HG03354 (cell line): ENCODE data around the gene CD209.
"Not testable (repeated sequence)": the region's sequence is repeated elsewhere in the genome, so short reads cannot be mapped to it uniquely, and the experiment has no call there.

ENCODE experiments used
- ATAC-seq: cut with Tn5 transposase; IDR thresholded peaks from one replicate; pipeline ENCODE4 v1.9.1; 2021; ENCODE audit warnings: mild to moderate bottlenecking; ENCODE audit not compliant: unreplicated experiment, poor library complexity, severe bottlenecking

Gene CD209

DNA sequence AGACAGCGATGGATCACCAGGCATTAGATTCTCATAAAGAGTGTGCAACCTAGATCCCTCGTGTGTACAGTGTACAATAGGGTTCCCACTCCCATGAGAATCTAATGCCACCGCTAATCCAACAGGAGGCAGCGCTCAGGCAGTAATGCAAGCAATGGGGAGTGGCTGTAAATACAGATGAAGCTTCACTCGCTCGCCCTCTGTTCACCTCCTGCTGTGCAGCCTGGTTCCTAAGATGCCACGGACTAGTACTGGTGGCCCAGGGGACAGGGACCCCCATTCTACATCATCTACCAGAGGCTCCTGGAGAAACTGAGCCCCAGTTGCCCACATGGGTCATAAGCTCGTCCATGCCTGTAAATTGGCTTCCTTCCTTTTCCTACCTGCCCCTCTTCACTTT lies 23.7 kb upstream of the CD209 start:
- ATAC-seq = no peak

DNA sequence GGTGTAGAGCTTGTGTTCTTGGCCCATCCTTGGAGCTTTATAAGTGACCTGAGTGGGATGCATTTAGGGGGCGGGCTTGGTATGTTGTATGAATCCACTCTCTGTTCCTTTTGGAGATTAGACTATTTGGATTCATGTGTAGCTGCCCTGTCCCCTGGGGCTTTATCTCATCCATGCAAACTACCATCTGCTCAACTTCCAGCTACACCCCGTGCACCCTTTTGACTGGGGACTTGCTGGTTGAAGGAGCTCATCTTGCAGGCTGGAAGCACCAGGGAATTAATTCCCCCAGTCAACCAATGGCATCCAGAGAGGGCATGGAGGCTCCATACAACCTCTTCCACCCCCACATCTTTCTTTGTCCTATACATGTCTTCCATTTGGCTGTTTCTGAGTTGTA lies 21.8 kb upstream of the CD209 start:
- ATAC-seq = no peak

DNA sequence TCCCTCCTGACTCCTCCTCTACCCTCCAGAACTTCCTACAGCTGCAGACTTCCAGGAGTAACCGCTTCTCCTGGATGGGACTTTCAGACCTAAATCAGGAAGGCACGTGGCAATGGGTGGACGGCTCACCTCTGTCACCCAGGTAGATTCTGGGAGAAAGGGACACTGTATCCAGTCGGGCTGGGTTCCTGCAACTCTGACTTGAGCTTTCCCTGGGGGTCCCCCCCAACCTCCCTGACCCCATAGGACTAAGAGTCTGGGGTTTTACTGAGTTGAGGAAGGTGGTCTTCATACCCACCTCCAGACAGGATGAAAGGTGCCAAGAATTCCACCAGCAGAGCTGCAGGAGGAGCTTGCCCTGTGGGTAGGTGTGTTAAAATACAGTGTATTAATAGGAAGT lies 20.2 kb upstream of the CD209 start:
- no peak for ATAC-seq

DNA sequence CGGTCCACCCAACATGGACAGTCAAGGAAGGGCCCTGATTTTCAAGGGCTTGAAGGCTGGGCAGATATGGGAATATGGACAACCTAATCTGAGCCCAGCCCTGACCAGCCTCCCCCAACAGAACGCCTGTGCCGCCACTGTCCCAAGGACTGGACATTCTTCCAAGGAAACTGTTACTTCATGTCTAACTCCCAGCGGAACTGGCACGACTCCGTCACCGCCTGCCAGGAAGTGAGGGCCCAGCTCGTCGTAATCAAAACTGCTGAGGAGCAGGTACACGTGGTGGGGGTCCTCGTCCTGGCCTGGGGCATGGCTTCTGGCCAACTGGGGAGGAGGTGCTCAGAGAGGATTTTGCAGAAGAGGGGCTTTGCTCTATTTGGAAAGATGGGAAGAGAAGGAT lies 19.2 kb upstream of the CD209 start:
- ATAC-seq = no peak

DNA sequence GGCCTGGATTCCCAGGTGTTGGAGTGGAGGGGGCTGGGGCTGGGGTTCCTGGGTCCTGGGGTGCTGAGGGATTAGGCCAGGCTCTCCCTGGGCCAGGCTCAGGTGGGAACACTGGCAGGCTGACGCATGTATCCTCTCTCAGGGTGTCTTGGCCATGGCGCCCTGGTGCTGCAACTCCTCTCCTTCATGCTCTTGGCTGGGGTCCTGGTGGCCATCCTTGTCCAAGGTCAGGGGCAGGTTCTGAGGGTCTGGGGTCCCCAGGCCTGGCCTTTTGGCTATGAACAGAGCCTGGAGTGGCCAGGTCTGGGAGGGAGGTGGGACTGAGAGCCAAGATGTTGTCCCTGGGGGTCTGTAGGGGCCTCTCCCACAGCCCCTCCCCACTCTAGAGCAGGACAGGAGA lies 17.7 kb upstream of the CD209 start:
- ATAC-seq = not testable (repeated sequence)

DNA sequence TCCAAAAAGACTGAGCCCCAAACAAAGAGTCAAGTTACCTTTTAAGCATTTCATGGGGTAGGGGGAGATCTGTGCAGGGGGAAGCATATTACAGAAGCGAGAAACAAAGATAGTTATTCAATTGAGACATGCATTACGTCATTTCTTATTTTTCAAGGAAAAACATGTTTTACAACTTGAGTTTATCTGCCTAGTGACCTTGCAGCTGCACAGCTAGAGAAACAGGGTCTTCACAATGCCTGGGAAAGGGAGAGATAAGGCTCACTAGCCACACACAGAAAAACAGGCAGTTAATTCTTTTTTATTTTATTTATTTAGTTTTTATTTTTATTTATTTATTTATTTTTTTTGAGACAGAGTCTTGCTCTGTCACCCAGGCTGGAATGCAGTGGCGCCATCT lies 16.8 kb upstream of the CD209 start:
- ATAC-seq = not testable (repeated sequence)

DNA sequence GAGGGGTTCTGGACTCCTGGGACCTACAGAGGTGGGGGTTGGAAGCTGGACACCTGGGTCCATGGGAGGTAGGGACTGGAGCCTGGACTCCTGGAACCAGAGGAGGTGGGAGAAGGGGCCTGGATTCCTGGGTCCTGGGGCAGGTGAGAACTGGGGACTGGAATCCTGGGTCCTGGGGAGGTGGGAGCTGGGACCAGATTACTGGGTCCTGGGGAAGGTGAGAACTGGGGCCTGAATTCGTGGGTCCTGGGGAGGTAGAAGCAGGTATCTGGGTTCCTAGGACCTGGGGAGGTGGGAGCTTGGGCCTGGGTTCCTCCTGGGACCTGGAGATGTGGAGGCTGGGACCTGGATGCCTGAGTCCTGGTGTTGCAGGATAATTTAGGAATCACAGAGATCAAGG lies 16.4 kb upstream of the CD209 start:
- no peak for ATAC-seq

DNA sequence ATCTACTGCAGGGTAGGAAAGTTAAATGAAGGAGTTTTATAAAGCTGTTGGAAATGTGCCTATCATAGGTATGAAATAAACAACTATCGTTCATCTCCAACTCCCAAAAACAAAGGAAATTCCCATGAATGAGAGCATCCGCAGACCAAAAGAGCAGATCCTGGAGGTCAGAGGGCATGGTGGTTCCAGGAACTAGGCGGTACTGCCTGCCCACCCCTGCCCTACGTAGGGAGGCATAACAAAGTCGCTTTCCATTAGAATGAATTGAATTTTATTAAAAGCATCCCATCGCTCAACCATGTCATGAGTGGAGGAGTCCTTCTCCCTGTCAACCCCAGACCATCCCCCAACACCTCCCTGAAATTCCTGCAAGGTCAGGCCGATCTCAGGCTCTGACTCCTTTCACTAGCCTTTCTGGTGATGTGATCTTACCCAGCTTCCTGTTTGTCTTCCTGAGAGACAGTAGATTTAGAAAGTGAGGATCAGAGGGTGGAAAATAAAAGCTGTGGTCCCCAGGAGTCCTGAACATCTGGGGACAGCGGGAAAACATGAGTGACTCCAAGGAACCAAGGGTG lies 15.5 kb upstream of the CD209 start, which contains the start of gene CLEC4M:
CLEC4M (plus strand) TSS at position 525 of the 575 bp plus-strand sequence; CDS start at position 549, 24 bp downstream.
- no peak for ATAC-seq

DNA sequence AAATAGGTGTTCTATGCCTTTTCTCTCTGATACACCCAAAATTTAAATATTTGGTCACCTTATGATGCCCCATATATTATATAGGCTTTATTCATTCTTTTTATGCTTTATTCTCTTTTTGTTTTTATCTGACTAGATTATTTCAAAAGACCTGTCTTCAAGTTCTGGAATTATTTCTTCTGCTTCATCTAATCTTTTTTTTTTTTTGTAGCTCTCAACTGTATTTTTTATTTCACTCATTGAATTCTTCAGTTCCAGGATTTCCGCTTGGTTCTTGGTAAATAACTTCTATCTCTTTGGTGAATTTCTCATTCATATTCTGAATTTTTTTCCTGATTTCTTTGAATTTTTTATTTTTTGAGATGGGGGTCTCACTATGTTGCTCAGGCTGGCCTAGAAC lies 11.8 kb upstream of the CD209 start:
- ATAC-seq = no peak

DNA sequence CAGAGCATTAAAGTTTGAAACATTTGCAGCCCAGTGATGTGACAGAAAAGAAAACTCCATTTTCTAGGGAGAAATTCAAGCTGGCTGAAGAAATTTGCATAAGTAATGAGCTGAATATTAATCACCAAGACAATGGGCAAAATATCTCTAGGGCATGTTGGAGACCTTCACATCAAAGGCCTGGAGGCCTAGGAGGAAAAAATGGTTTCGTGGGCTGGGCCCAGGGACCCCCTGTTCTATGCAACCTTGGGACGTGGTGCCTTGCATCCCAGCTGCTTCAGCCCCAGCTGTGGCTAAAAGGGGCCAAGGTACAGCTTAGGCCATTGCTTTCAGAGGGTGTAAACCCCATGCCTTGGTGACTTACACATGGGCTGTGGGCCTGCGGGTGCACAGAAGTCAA lies 10.0 kb upstream of the CD209 start:
- no peak for ATAC-seq

DNA sequence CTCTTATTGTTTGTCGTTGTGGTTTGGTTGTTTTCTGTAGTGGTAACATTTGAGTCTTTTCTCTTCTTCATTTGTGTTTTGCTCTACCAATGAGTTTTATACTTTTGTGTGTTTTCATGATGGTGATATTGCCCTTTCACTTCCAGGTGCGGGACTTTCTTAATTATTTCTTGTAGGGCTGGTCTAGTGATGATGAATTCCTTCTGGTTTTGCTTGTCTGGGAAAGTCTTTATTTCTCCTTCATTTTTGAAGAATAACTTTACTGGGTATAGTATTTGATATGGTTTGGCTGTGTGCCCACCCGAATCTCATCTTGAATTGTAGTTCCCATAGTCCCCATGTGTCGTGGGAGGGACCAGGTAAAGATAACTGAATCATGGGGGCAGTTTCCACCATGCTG lies 8.9 kb upstream of the CD209 start:
- no peak for ATAC-seq

DNA sequence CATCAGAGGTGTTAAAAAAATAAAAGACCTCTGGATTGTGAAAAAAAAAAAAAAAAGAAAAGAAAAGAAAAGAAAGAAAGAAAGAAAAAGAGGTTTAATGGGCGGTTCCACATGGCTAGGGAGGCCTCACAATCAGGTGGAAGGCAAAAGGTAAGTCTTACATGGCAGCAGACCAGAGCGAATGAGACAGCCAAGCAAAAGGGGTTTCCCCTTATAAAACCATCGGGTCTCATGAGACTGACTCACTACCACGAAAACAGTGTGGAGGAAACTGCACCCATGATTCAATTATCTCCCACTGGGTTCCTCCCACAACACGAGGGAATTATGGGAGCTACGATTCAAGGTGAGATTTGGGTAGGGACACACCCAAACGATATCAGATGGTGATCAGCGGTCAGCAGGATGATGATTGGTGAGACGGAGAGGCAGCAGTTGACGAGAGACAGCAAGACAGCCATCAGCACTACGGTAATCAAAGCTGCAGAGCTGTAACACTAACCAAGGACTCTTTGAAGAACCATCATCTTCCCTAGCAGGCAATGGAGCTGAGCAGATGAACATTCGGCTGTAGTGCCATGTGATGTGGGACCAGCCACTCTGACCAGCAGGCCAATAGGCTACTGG lies 3.9 kb upstream of the CD209 start:
- peak; percentile 53 for ATAC-seq

DNA sequence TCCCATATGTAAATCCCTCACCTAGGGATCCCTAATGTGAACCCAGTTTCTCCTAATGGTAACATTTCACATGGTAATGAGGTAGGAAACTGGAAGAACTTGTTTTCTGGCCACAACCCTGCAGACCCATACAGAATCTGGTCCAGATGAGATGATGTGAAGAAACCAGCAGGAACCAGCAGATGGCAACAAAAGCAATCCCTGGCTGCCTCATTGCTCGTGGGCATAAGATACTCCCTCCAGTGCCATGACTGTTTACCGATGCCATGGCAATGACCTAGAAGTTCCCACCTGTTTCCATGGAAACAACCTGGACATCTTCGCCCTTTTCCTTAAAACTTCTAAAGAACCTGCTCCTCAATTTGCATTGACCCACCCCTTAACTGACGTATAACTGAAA lies 1.4 kb upstream of the CD209 start:
- no peak for ATAC-seq

DNA sequence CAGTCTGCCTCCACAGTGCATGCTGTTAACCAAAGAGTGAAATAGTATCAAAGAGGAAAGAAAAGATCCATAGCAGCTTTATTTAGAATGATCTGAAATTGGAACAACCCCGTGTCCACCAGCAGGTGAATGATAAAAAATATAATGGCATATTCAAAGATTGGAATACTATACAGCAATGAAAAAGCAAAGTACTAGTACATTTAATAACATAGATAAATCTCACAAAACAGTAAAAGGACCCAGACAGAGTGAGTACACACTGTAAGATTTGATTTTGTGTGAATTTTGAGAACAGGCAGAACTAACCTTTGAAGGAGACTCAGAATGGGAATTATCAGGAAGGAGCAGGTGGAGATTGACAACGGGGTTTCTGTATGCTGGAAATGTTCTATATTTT lies 837 bp upstream of the CD209 start:
- no peak for ATAC-seq

DNA sequence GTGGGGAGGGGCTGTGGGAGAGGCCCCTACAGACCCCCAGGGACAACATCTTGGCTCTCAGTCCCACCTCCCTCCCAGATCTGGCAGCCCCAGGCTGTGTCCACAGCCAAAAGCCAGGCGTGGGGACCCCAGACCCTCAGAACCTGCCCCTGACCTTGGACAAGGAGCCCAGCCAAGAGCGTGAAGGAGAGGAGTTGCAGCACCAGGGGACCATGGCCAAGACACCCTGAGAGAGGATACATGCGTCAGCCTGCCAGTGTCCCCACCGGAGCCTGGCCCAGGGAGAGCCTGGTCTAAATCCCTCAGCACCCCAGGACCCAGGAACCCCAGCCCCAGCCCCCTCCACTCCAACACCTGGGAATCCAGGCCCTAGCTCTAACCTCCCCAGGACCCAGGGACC lies 1.0 kb downstream of the CD209 start:
- ATAC-seq = not testable (repeated sequence)

DNA sequence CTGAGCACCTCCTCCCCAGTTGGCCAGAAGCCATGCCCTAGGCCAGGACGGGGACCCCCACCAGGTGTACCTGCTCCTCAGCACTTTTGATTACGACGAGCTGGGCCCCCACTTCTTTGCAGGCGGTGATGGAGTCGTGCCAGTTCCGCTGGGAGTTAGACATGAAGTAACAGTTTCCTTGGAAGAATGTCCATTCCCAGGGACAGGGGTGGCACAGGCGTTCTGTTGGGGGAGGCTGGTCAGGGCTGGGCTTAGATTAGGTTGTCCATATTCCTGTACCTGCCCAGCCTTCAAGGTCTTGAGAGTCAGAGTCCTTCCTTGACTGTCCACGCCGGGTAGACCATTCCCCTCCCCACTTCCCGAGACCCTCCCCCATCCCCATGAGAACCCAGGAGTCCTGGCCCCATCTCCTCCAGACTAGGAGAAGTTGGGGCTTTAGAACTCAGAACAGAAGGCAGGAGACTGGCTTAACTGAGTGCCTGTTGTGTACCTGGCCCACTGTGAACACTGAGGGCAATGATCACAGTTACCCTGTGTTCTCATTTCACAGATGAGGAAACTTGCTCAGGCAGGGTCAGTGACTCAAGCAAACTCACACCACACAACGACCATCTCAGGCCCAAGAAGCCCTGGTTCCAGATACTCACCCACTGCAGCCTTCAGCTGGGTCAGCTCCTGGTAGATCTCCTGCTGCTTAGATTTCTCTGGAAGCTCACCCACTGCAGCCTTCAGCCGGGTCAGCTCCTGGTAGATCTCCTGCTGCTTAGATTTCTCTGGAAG lies 2.3 kb downstream of the CD209 start:
- no peak for ATAC-seq

DNA sequence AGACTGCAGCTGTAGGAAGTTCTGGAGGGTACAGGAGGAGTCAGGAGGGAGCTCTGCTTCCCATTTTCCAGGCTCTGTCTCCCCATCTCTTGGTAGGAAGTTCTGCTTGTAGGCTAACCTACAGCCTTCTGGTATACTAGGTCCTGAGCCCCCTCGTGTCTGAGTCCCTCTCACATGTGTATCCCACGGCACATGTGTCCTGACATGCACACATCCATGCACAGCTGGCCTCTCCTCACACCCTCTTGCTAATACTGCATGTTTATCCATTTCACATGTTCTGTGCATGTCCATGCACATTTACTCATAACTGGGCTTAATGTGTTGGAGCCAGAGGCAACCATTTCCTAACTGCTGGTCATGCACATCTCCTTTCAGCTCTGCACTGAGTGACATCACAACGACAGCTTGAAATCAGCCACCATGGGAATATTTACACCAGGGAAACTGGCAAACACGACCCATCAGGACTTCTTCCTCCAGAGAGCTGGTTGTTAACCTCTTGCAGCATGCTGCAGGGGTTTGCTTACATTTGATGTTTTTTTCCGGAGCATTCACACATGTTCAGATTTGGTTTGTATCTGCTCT lies 3.0 kb downstream of the CD209 start:
- ATAC-seq = no peak

DNA sequence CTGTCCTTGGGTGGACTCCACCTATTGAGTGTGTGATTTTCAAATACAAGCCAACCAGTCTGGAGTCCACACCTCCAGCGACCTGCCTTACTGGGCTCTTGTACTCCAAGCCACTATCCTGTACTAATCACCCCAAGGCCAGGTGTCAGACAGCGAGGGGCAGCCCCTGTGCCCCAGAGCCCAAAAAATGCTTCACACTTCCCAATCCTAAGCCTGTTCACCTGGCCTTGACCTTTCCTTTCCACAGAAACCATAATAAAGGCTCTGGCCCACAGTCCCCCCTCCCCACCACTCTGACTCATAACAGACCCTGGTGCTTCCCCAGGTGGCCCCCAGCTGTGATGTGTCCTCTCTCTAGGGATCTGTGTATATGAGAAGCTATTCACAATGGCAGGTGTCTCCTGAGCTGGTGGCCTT lies 3.9 kb downstream of the CD209 start:
- ATAC-seq = peak; percentile 78

DNA sequence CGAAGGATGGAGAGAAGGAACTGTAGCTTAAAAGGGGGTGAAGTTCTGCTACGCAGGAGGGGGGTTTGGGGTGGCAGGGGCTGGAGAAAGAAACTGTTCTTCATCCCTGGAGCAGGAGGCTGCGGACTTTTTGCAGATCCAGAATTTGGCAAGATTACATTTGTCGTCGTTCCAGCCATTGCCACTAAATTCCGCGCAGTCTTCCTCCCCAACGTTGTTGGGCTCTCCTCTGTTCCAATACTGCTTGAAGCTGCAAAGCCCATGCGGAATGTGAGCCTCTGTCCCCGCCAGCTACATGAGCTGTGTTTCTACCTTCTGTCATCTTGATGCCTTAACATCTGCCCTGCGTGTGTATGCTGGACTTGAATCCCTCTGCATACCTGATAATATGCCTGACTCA lies 4.3 kb downstream of the CD209 start:
- no peak for ATAC-seq

DNA sequence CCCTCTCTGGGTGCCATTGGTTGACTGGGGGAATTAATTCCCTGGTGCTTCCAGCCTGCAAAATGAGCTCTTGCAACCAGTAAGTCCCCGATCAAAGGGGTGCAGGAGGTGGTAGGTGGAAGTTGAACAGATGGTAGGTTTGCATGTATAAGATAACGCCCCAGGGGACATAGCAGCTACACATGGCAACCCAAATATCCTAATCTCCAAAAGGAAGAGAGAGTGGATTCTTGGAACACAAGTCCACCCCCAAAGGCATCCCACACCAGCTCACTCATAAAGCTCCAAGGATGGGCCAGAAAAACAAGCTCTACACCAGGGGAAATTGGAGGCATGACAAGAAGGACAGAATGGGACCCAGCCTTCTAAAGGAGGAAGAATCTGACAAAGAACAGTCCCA lies 4.8 kb downstream of the CD209 start:
- ATAC-seq = no peak

DNA sequence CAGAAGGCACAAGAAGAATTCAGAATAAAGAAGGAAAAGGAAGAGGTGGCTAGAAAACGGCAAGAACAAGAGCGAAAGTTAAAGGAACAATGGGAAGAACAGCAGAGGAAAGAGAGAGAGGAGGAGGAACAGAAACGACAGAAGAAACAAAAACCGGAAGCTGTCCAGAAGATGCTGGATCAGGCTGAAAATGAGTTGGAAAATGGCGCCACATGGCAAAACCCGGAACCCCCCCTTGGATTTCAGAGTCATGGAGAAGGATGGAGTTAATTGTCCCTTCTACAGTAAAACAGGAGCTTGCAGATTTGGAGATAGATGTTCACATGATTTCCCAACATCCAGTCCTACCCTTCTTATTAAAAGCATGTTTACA lies 6.7 kb downstream of the CD209 start:
- no peak for ATAC-seq
